NCI-H2227 (cell line): ENCODE data around the gene PCMT1.
"Not testable (repeated sequence)": the region's sequence is repeated elsewhere in the genome, so short reads cannot be mapped to it uniquely, and the experiment has no call there.

Experiments
- DNase-seq: peaks from one replicate; lab custom pipeline; 2025; ENCODE audit not compliant: unreplicated experiment; lab: John Stamatoyannopoulos, UW

Gene PCMT1

GRCh38 chr6:149852881-149853280 lies 103.3 kb downstream of the PCMT1 start:
- DNase-seq: no peak

- DNase-seq: not testable (repeated sequence)
Measured at GRCh38 chr6:149854017-149854416, 104.5 kb downstream of the PCMT1 start.

- DNase-seq: no peak
Measured at GRCh38 chr6:149854532-149854931, 105.0 kb downstream of the PCMT1 start.

GRCh38 chr6:149855040-149855654 lies 105.6 kb downstream of the PCMT1 start:
- DNase-seq: no peak

- no peak for DNase-seq
Measured at GRCh38 chr6:149855741-149856140, 106.2 kb downstream of the PCMT1 start.

- DNase-seq: no peak
Measured at GRCh38 chr6:149856256-149856994, 106.9 kb downstream of the PCMT1 start.

GRCh38 chr6:149857541-149857940 lies 108.0 kb downstream of the PCMT1 start:
- DNase-seq: no peak

- no peak for DNase-seq
Measured at GRCh38 chr6:149859368-149859767, 109.8 kb downstream of the PCMT1 start.

GRCh38 chr6:149859938-149860337 lies 110.4 kb downstream of the PCMT1 start:
- DNase-seq: no peak

- DNase-seq: no peak
Measured at GRCh38 chr6:149860513-149860833, 110.9 kb downstream of the PCMT1 start.
